Measurements from ENCODE around the gene OR6C70.
"Not testable (repeated sequence)": the region's sequence is repeated elsewhere in the genome, so short reads cannot be mapped to it uniquely, and the experiment has no call there.

OR6C70 gene

DNA sequence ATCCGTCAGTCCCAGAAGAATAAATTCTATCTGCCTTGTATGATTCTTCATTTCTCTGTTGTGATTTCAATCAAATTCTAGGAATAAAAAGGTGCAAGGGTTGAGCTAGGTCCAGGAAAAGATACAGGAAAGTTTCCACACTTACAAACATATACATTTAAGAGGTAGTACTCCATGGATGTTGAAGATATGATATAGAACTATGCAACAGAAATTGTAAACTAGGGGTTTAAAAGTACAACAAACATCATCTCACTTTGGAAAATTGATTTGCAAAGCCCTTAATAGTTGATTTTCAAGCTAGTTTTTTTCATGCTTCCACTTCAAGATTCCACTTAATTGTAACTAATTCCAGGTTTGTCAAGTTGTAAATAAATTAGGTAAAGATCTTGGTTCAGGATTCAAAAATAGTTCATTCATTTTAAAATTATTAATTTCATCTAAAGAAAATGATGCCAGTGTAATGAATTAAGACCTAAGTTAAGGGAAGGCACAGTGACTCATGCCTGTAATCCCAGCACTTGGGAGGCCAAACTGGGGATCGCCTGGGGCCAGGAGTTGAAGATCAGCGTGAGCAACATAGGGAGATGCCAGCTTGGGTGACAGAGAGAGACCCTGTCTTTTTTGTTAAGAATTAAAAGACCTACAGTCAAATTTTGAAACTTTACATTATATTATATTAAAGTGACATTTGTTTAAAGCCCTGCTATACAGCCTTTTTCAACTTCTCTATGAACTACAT is at the start of gene OR6C70:
TSS of gene OR6C70 (minus strand) at position 51 of the 742 bp plus-strand sequence. CDS start at position 51, 0 bp downstream.
- no peaks in the 10 kb centered on the region for H3K27me3 Mint-ChIP-seq
- H3K4me3 Mint-ChIP-seq = no peak within 1 kb of the TSS
- CTCF ChIA-PET = no interaction called here
- no peaks in the 10 kb centered on the region for H3K9me3 Mint-ChIP-seq
- no peaks in the 10 kb centered on the region for H3K36me3 Mint-ChIP-seq
- H3K4me1 Mint-ChIP-seq = no peaks in the 10 kb centered on the region
- no peak within 1 kb of the TSS for H3K27ac Mint-ChIP-seq
- no peak for DNase-seq

DNA sequence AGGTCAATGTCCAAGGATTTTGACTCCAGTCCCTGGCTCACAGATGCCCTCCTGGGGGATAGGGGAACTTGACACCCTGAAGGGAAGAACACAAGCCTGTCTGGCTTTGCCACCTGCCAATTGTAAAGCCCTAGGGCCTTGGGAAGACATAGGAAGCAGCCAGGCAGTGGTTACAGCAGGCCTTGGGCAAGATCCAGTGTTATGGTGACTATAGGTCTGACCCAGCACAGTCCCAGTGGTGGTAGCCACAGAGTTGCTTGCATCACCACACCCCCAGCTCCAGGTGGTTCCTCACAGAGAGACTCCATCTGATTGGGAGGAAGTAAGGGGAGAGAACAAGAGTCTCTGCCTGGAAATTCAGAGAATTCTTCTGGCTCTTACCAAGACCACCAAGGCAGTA is 46.5 kb upstream of the OR6C70 start:
- Mint-ChIP-seq H3K4me1 (no peaks in the 10 kb centered on the region), H3K4me3 (no peak overlapping the region), H3K9me3 (no peaks in the 10 kb centered on the region), H3K27me3 (peaks cover 3% of the 10 kb centered on the region), H3K27ac (no peak overlapping the region), H3K36me3 (no peaks in the 10 kb centered on the region)
- DNase-seq = no peak
- CTCF ChIA-PET = no interaction called here

DNA sequence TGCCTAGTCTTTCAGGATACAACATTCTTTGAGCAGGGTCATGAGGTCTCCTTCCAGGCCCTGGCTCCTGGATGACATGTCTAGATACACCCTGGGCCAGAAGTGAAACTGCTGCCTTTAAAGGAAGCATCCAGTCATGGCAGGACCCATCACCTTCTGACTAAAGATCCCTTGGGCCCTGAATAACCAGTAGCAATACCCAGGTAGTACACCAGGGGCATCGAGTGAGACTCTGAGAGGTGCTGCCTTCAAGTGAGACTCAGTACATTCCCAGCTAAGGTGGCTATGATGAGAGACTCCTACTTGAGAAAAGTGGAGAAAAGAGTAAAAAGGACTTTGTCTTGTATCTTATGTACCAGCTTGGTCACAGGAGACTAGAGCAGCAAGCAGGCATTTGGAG is 45.8 kb upstream of the OR6C70 start:
- H3K27ac Mint-ChIP-seq = no peak overlapping the region
- peaks cover 3% of the 10 kb centered on the region for H3K27me3 Mint-ChIP-seq
- H3K4me3 Mint-ChIP-seq = no peak overlapping the region
- CTCF ChIA-PET = no interaction called here
- H3K36me3 Mint-ChIP-seq = no peaks in the 10 kb centered on the region
- no peak for DNase-seq
- H3K4me1 Mint-ChIP-seq = no peaks in the 10 kb centered on the region
- no peaks in the 10 kb centered on the region for H3K9me3 Mint-ChIP-seq

DNA sequence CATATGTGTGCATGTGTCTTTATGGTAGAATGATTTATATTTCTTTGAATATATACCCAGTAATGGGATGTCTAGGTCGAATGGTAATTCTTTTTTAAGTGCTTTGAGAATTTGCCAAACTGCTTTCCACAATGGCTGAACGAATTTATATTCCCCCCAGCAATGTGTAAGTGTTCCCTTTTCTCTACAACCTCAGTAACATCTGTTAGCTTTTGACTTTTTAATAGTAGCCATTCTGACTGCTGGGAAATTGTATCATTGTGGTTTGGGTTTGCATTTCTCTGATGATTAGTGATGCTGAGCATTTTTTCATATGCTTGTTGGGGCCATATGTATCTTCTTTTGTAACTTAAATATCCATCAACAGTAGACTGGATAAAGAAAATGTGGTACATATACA is 31.7 kb upstream of the OR6C70 start:
- CTCF ChIA-PET = no interaction called here
- no peaks in the 10 kb centered on the region for H3K4me1 Mint-ChIP-seq
- H3K27ac Mint-ChIP-seq = no peak overlapping the region
- H3K27me3 Mint-ChIP-seq = no peaks in the 10 kb centered on the region
- H3K9me3 Mint-ChIP-seq = no peaks in the 10 kb centered on the region
- no peak for DNase-seq
- H3K4me3 Mint-ChIP-seq = no peak overlapping the region
- no peaks in the 10 kb centered on the region for H3K36me3 Mint-ChIP-seq

DNA sequence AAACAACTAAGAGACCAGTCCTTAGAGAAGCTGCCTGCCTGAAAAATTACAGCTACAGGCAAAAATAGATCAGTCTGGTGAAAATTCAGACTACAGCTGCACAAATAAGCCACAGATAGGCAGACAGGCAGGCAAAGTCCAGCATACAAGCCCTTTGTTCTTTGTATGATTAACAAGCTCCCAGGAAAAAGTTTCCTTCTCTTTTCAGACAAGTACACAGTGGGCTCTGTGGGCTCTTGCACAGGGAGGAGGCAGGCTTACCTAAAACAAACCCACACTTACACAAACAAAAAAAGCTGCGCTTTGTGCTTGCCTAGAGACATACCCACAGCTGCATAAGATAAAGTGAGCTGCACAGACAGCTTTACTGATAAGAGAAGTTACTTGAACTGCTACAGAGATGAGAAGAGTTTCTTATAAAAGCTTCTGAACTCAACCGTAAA is 29.9 kb upstream of the OR6C70 start:
- CTCF ChIA-PET = no interaction called here

DNA sequence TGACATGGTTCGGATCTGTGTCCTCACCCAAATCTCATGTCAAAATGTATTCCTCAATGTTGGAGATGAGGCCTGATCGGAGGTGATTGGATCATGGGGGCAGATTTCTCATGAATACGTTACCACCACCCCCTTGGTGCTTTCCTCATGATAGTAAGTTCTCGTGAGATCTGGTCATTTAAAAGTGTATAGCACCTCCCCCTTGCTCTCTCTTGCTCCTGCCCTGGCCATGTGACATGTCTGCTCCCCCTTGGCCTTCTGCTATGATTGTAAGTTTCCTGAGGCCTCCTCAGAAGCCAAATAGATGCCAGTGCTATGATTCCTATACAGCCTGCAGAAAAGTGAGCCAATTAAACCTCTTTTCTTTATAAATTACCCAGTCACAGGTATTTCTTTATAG is 29.3 kb upstream of the OR6C70 start:
- Mint-ChIP-seq H3K9me3 (no peaks in the 10 kb centered on the region), H3K27ac (no peak overlapping the region), H3K27me3 (no peaks in the 10 kb centered on the region), H3K4me1 (no peaks in the 10 kb centered on the region), H3K36me3 (no peaks in the 10 kb centered on the region), H3K4me3 (no peak overlapping the region)
- DNase-seq = no peak
- CTCF ChIA-PET = no interaction called here

More for the DNA sequence above, 29.9 kb upstream of the OR6C70 start:
- Mint-ChIP-seq H3K27me3 (no peaks in the 10 kb centered on the region), H3K4me1 (no peaks in the 10 kb centered on the region), H3K27ac (no peak overlapping the region), H3K9me3 (no peaks in the 10 kb centered on the region), H3K4me3 (no peak overlapping the region), H3K36me3 (no peaks in the 10 kb centered on the region)
- no peak for DNase-seq

DNA sequence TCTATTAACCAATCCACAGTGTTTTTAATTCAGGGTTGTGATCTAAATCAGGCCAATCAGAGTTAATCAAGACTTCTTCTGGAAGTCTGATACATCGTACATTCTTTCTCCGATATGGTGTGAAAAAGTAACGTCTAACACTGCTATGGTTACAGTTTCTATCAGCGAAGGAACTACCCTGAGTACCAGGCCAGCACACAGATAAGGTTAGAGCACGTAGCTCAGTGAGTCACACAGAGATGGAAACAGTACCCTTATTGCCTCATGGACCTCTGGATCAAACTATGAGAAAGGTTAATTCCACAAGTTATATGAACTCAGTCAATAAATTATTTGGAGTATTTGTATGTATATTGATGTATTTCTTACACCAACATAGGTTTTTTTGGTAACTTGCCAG is 25.6 kb upstream of the OR6C70 start:
- H3K4me1 Mint-ChIP-seq = no peaks in the 10 kb centered on the region
- H3K27me3 Mint-ChIP-seq = peaks cover 5% of the 10 kb centered on the region
- H3K36me3 Mint-ChIP-seq = no peaks in the 10 kb centered on the region
- DNase-seq = no peak
- CTCF ChIA-PET = no interaction called here
- no peak overlapping the region for H3K27ac Mint-ChIP-seq
- no peaks in the 10 kb centered on the region for H3K9me3 Mint-ChIP-seq
- no peak overlapping the region for H3K4me3 Mint-ChIP-seq

DNA sequence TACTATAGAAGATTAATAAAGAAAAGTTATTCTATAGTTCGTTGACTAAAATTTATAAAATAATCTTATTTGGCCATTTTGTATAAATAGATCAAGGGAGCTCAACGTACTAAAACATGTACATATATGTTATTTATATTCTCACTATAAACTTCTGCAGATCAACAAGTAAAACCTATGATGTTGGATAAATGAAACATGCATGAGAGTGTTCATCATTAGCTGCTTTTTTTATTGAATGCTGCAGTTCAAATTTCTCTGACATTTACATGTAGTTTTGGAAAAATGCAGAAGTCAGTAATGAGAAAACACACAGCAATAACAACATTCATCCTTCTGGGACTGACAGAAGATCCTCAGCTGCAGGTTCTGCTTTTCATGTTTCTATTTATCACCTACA is 22.1 kb upstream of the OR6C70 start, which contains the start of gene OR6C68:
TSS of gene OR6C68 (plus strand) at position 301 of the 400 bp plus-strand sequence. CDS start at position 301, 0 bp downstream.
- Mint-ChIP-seq H3K36me3 (no peaks in the 10 kb centered on the region), H3K9me3 (no peaks in the 10 kb centered on the region), H3K4me1 (no peaks in the 10 kb centered on the region), H3K4me3 (no peak within 1 kb of the TSS), H3K27ac (no peak within 1 kb of the TSS), H3K27me3 (peaks cover 5% of the 10 kb centered on the region)
- CTCF ChIA-PET = no interaction called here
- DNase-seq = no peak

DNA sequence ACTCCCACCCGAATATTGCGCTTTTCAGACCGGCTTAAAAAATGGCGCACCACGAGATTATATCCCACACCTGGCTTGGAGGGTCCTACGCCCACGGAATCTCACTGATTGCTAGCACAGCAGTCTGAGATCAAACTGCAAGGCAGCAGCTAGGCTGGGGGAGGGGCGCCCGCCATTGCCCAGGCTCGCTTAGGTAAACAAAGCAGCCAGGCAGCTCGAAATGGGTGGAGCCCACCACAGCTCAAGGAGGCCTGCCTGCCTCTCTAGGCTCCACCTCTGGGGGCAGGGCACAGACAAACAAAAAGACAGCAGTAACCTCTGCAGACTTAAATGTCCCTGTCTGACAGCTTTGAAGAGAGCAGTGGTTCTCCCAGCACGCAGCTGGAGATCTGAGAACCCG is 14.3 kb upstream of the OR6C70 start:
- H3K36me3 Mint-ChIP-seq, DNase-seq, H3K4me1 Mint-ChIP-seq, H3K9me3 Mint-ChIP-seq, H3K27me3 Mint-ChIP-seq, CTCF ChIA-PET, H3K4me3 Mint-ChIP-seq, H3K27ac Mint-ChIP-seq: not testable (repeated sequence)

DNA sequence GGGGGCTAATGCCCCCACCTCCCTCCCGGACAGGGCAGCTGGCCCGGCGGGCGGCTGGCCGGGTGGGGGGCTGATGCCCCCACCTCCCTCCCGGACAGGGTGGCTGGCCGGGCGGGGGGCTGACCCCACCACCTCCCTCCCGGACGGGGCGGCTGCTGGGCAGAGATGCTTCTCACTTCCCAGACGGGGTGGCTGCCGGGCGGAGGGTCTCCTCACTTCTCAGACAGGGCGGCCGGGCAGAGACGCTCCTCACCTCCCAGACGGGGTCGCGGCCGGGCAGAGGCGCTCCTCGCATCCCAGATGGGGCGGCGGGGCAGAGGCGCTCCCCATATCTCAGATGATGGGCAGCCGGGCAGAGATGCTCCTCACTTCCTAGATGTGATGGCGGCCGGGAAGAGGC is 9.2 kb upstream of the OR6C70 start:
- H3K27ac Mint-ChIP-seq, H3K4me1 Mint-ChIP-seq, H3K9me3 Mint-ChIP-seq, CTCF ChIA-PET, H3K27me3 Mint-ChIP-seq, DNase-seq, H3K4me3 Mint-ChIP-seq, H3K36me3 Mint-ChIP-seq: not testable (repeated sequence)

DNA sequence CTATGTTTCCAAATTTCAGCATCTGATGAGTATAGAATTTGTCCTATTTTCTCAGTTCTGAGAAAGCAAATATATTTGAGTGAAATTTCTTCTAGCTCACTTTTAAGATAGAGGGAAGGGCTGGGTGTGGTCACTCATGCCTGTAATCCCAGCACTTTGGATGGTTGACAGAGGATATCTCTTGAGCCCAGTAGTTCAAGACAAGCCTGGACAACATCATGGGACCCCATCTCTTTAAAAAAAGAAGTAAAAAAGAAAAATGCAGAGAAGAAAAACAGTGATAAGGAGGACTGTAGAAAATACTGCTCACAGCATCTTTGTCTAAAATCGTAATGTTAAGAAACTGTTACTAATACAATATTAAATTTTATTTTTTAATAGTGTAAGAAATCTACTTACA is 2.3 kb upstream of the OR6C70 start:
- no peaks in the 10 kb centered on the region for H3K36me3 Mint-ChIP-seq
- CTCF ChIA-PET = no interaction called here

DNA sequence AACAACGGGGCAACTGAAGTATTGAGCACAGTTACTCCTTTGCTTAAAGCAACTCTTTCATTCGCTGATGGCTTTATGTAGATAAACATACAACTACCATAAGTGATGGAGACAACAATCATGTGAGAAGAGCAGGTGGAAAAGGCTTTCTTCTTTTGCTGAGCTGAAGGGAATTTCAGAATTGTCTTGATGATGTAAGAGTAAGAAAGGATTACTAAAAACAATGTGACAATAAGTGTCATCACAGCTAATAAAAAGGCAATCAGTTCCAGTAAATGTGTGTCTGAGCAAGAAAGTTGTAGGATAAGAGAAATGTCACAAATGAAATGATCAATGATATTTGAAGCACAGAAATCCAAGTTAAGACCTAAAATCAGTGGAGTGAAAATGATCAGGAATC is 647 bp downstream of the OR6C70 start:
- Mint-ChIP-seq H3K4me3 (no peak overlapping the region), H3K9me3 (peaks cover 4% of the 10 kb centered on the region), H3K4me1 (no peaks in the 10 kb centered on the region), H3K27ac (no peak overlapping the region), H3K27me3 (no peaks in the 10 kb centered on the region), H3K36me3 (no peaks in the 10 kb centered on the region)
- no peak for DNase-seq
- CTCF ChIA-PET = no interaction called here

More for the DNA sequence above, 2.3 kb upstream of the OR6C70 start:
- Mint-ChIP-seq H3K27ac (no peak overlapping the region), H3K9me3 (no peaks in the 10 kb centered on the region), H3K4me3 (no peak overlapping the region), H3K27me3 (no peaks in the 10 kb centered on the region), H3K4me1 (no peaks in the 10 kb centered on the region)
- DNase-seq = no peak

DNA sequence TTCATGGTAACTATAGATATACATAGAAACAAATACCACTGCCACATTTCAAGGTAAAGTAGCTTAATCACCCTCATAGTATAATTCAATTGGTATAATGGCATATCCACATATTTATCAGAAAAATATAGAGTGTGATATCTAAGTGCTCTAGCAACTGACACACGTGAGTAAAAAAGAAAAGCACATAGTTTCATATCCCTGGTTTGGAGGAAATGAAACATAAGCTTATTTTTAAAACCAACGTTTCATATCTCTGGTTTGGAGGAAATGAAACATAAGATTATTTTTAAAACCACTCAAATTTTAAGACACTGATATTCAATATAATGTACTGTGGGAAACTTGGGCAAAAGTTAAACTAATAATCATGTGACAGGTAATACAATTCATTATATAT is 2.1 kb downstream of the OR6C70 start:
- Mint-ChIP-seq H3K9me3 (peaks cover 4% of the 10 kb centered on the region), H3K4me3 (no peak overlapping the region), H3K4me1 (no peaks in the 10 kb centered on the region), H3K36me3 (no peaks in the 10 kb centered on the region), H3K27me3 (no peaks in the 10 kb centered on the region), H3K27ac (no peak overlapping the region)
- DNase-seq = no peak
- CTCF ChIA-PET = no interaction called here

DNA sequence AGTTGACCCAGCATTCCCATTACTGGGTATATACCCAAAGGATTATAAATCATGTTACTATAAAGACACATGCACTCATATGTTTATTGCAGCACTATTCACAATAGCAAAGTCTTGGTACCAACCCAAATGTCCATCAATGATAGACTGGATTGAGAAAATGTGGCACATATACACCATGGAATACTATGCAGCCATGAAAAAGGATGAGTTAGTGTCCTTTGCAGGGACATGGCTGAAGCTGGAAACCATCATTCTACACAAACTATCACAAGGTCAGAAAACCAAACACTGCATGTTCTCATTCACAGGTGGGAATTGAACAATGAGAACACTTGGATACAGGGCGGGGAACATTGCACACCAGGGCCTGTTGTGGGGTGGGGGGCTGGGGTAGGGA is 5.0 kb downstream of the OR6C70 start:
- H3K36me3 Mint-ChIP-seq, H3K4me1 Mint-ChIP-seq, H3K27ac Mint-ChIP-seq, H3K9me3 Mint-ChIP-seq, CTCF ChIA-PET, DNase-seq, H3K27me3 Mint-ChIP-seq, H3K4me3 Mint-ChIP-seq: not testable (repeated sequence)

DNA sequence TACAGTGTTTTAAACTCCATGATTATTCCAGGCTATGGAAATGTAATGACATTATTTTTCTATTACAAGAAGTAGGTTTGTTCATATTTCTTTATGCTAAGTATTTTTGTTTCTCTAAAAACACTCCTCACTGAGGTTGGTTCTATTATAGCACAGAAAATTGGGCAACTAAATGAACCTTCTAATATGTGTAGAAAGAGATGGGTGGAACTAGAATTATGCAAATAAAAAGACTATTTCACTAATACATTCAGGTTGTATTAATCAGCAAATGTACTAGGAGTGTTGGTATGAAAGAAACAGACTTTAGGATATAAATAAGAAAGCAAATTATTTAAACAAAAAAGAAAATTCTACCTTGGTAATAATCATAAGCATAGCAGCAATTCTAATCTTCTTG is 21.1 kb downstream of the OR6C70 start:
- Mint-ChIP-seq H3K27me3 (no peaks in the 10 kb centered on the region), H3K4me3 (no peak overlapping the region), H3K9me3 (no peaks in the 10 kb centered on the region), H3K36me3 (no peaks in the 10 kb centered on the region), H3K4me1 (no peaks in the 10 kb centered on the region), H3K27ac (no peak overlapping the region)
- DNase-seq = no peak
- CTCF ChIA-PET = no interaction called here

DNA sequence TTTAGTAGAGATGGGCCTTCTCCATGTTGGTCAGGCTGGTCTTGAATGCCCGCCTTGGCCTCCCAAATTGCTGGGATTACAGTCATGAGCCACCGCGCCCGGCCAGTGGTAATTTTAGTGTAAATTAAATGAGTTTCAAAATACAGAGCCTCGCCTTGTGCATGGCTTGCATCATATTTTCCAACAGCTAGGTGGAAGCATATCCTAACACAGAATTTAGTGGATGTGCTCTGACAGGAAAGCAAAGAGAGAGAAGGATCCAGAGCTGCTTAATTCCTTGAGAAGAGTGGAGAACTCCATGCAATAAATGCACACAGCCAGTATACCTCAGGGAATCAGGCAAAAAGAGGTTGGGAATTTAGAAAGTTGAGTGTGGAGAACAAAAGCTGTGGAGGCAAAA is 23.6 kb downstream of the OR6C70 start:
- DNase-seq = no peak
- Mint-ChIP-seq H3K36me3 (no peaks in the 10 kb centered on the region), H3K27ac (no peak overlapping the region), H3K9me3 (no peaks in the 10 kb centered on the region), H3K4me1 (no peaks in the 10 kb centered on the region), H3K27me3 (no peaks in the 10 kb centered on the region), H3K4me3 (no peak overlapping the region)
- CTCF ChIA-PET = no interaction called here
